Fibroblast of lung (primary cell): Measurements from ENCODE around the gene ALKBH3.

Source experiments
- EZH2 ChIP-seq: IDR thresholded peaks from 2 replicates; pipeline ENCODE4 v1.5.1; 2012; ENCODE audit warnings: low read length, control low read depth, mild to moderate bottlenecking; ENCODE audit errors: missing control alignments
- TF ChIP-seq, protein P1 (sequence below), 2 donors: IDR thresholded peaks in 1 of 2; conservative IDR thresholded peaks in 1 of 2; 1 replicate in 1 of 2; 2 replicates in 1 of 2; pipeline ENCODE4 v1.5.1; 2011 to 2012; ENCODE audit warnings: low read length in 2 of 2, control low read depth in 1 of 2, inconsistent platforms in 1 of 2, low read depth in 1 of 2, mild to moderate bottlenecking in 1 of 2

GRCh38 chr11:43856993-43857392, 23.6 kb upstream of the ALKBH3 start:
- TF ChIP-seq, protein P1, sequence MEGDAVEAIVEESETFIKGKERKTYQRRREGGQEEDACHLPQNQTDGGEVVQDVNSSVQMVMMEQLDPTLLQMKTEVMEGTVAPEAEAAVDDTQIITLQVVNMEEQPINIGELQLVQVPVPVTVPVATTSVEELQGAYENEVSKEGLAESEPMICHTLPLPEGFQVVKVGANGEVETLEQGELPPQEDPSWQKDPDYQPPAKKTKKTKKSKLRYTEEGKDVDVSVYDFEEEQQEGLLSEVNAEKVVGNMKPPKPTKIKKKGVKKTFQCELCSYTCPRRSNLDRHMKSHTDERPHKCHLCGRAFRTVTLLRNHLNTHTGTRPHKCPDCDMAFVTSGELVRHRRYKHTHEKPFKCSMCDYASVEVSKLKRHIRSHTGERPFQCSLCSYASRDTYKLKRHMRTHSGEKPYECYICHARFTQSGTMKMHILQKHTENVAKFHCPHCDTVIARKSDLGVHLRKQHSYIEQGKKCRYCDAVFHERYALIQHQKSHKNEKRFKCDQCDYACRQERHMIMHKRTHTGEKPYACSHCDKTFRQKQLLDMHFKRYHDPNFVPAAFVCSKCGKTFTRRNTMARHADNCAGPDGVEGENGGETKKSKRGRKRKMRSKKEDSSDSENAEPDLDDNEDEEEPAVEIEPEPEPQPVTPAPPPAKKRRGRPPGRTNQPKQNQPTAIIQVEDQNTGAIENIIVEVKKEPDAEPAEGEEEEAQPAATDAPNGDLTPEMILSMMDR (conservative IDR thresholded peaks at IDR 0.05 in 1 of 2, IDR thresholded peaks at IDR 0.05 in 1 of 2; ENCODE audit: low read depth in 1 of 2, low read length in 2 of 2): no peak
- no peak for TF ChIP-seq EZH2
